Left lung (tissue), 10 donors: ENCODE results near the gene BBOX1. TPM values are rescaled to one million over a fixed set of nuclear protein-coding genes. Genes with fewer than 3 reads are reported as not detected.

Experiments used
- ATAC-seq: fragments of 200-7000 bp; cut with Tn5 transposase; one replicate; pipeline ENCODE4 v1.9.1; 2020; ENCODE audit warnings: moderate library complexity
- DNase-seq, 4 donors: peaks; one replicate each; pipeline ENCODE4 v3.0.0-alpha.2; 2013 to 2020
- H3K27ac ChIP-seq, 2 donors: fragments of 200-600 bp; sonication (generic) in 1 of 2; one replicate each; pipeline versions ENCODE4 v1.5.0 to v1.8.0; 2020 to 2021
- H3K27me3 ChIP-seq, 2 donors: fragments of 200-600 bp; sonication (generic) in 1 of 2; one replicate each; pipeline versions ENCODE4 v1.5.0 to v1.8.0; 2020 to 2021
- H3K36me3 ChIP-seq, 2 donors: fragments of 200-600 bp; sonication (generic) in 1 of 2; one replicate each; pipeline versions ENCODE4 v1.5.0 to v1.8.0; 2020 to 2021
- H3K4me1 ChIP-seq, 2 donors: fragments of 200-600 bp; one replicate each; pipeline ENCODE4 v1.8.0; 2021
- H3K4me3 ChIP-seq, 2 donors: fragments of 200-600 bp; sonication (generic) in 1 of 2; one replicate each; pipeline versions ENCODE4 v1.5.0 to v1.8.0; 2020 to 2021; ENCODE audit warnings: mild to moderate bottlenecking in 1 of 2
- H3K9me3 ChIP-seq, 2 donors: fragments of 200-600 bp; sonication (generic) in 1 of 2; one replicate each; pipeline versions ENCODE4 v1.5.0 to v1.8.0; 2020 to 2021
- intact Hi-C, 2 donors: fragments of 100-400 bp; cut with DNase I; formaldehyde crosslinking; loops; one replicate each; pipeline versions ENCODE4 v1.11.2 to v1.14.2; 2022
- polyA plus RNA-seq, 6 donors: library from polyadenylated mRNA; unstranded; fragments of 120-200 nt; gene quantifications; one replicate each; pipeline ENCODE4 v1.2.1, GENCODE V29; 2013; ENCODE audit not compliant: insufficient read length in 6 of 6
- total RNA-seq, 2 donors: library from RNA; stranded (reverse); fragmentation: NEBNext Ultra II Directional; extraction: Animal tissue kit (Norgen Biotek cat#: 25700); gene quantifications; one replicate each; pipeline ENCODE4 v1.2.1, GENCODE V29; 2021
- TF ChIP-seq, protein P1 (sequence below), 2 donors: fragments of 200-600 bp; sonication (generic) in 1 of 2; IDR thresholded peaks; one replicate each; pipeline versions ENCODE4 v1.5.0 to v1.8.0; 2021; ENCODE audit warnings: antibody characterized with exemption in 2 of 2
- donor health status: DM: no; HTN: yes; CAD: no.
- donor health status: DM: no; HTN: no; CAD: no.

The BBOX1 gene
- total and polyA plus RNA-seq, 8 donors, result 0.11 to 0.64 (median 0.36) TPM; not detected in 2

DNA sequence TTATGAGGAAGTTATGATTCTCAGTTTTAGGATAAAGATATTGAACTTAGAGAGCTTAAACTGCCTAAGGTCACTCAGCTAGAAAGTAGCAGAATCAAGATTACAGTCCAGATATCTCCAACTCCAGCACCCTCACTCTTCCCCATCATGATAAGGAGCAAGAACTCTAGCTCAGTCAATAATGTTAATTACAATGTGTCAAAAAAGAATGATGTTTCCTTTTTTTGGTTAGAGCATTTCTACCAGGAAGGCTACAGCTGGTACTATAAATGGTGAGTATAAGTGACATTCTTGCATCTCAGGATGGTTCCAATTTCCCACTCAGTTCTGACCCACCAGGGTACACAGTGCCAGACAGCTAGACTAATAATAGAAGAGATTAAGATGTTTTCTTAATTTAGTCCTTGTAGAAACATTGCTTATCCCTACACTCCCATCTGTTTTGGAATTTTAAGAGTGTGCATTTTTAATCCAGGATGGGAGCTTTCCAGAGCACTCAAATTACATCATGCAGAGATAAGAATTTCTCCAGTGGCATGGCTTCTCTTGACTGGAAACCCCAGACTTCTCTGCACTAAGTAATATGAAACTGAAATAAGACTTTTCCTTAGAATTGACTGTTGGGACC lies 21.6 kb upstream of the BBOX1 start:
- no peak for ATAC-seq
- Histone ChIP-seq H3K27ac (no peak overlapping the region), H3K4me1 (no peaks in the 10 kb centered on the region), H3K9me3 (no peaks in the 10 kb centered on the region), H3K27me3 (no peaks in the 10 kb centered on the region), H3K4me3 (no peak overlapping the region), H3K36me3 (no peaks in the 10 kb centered on the region)
- intact Hi-C loops, result no loop called here
- TF ChIP-seq, protein P1, sequence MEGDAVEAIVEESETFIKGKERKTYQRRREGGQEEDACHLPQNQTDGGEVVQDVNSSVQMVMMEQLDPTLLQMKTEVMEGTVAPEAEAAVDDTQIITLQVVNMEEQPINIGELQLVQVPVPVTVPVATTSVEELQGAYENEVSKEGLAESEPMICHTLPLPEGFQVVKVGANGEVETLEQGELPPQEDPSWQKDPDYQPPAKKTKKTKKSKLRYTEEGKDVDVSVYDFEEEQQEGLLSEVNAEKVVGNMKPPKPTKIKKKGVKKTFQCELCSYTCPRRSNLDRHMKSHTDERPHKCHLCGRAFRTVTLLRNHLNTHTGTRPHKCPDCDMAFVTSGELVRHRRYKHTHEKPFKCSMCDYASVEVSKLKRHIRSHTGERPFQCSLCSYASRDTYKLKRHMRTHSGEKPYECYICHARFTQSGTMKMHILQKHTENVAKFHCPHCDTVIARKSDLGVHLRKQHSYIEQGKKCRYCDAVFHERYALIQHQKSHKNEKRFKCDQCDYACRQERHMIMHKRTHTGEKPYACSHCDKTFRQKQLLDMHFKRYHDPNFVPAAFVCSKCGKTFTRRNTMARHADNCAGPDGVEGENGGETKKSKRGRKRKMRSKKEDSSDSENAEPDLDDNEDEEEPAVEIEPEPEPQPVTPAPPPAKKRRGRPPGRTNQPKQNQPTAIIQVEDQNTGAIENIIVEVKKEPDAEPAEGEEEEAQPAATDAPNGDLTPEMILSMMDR (IDR thresholded peaks at IDR 0.05), result no peak
- DNase-seq, result no peak

DNA sequence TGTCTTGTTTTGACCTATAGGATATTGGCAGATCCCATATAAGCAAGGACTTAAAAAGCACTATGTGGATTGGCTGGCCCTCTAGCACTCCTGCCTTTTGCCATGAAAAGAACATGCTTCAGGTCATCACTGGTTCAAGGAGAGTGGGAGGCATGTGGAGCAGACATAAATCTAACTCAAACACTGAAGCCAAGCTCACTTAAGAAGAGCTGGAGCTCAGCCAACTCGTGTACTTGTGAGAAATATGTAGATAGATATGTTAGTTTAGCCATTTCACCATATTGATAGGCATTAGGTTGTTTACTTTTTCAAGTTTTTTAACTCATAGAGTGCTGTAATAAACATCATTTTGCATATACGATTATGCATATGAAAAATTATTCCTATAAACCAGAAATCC lies 19.9 kb upstream of the BBOX1 start:
- Histone ChIP-seq H3K27me3 (no peaks in the 10 kb centered on the region), H3K27ac (no peak overlapping the region), H3K36me3 (no peaks in the 10 kb centered on the region), H3K4me1 (no peaks in the 10 kb centered on the region), H3K9me3 (no peaks in the 10 kb centered on the region), H3K4me3 (no peak overlapping the region)
- DNase-seq, result no peak
- no peak for ATAC-seq
- intact Hi-C loops, result no loop called here
- TF ChIP-seq, protein P1 (IDR thresholded peaks at IDR 0.05), result no peak

- Histone ChIP-seq H3K4me3 (no peak overlapping the region), H3K36me3 (no peaks in the 10 kb centered on the region), H3K4me1 (no peaks in the 10 kb centered on the region), H3K27me3 (no peaks in the 10 kb centered on the region), H3K9me3 (no peaks in the 10 kb centered on the region), H3K27ac (no peak overlapping the region)
- intact Hi-C loops, result no loop called here
- ATAC-seq (no peak), DNase-seq (no peak)
- TF ChIP-seq, protein P1 (IDR thresholded peaks at IDR 0.05), result no peak
These were observed 17.9 kb upstream of the BBOX1 start for GRCh38 chr11:27022659-27023251.

DNA sequence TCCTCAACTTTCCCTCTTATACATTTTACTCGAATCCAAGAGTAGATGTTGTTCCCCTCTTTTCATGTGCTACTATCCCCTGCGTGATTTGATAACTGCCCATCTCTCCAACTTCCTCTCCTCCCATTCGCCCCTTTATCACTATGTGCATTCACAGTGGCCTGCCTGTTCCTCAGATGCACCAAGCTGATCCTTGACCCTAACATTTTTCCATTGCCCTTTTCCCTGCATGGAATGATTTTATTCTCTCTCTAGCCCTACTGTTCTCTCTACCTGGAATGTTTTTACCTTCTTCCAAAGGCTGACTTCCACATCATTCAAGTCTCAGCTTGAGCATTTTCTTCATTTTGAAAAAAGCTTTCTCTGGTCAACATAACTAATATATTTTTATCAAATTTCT lies 15.8 kb upstream of the BBOX1 start:
- peaks cover 0 to 2% of the 10 kb centered on the region in 2 donors for H3K9me3 ChIP-seq
- H3K4me3 ChIP-seq, result no peak overlapping the region
- no peaks in the 10 kb centered on the region for H3K36me3 ChIP-seq
- intact Hi-C loops, result no loop called here
- DNase-seq, result no peak
- H3K4me1 ChIP-seq, result no peaks in the 10 kb centered on the region
- TF ChIP-seq, protein P1 (IDR thresholded peaks at IDR 0.05), result no peak
- no peak overlapping the region for H3K27ac ChIP-seq
- ATAC-seq, result no peak
- H3K27me3 ChIP-seq, result no peaks in the 10 kb centered on the region

DNA sequence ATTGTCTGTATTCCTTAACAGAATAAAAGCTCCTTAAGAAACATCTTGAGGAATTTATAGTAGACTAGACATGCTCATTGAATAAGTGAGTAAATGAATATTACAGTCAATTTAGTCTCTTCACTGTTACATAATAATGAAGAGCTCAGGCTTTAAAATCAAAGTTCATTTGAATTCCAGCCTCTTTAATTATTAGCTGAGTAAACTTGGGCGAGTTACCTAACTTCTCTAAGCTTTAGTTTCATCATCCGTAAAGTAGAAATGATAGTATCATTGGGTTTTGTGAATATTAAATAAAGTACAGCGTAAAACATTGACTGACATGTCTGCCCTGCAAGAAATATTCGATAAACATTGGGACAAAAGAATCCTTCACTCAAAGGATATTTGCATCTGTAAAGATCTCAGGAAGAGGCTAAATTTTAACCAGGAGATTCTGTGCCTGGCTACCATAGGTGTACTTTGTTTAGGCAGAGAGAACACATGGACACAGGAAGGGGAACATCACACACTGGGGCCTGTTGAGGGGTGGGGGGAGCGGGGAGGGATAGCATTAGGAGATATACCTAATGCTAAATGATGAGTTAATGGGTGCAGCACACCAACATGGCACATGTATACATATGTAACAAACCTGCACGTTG lies 15.2 kb upstream of the BBOX1 start:
- Histone ChIP-seq H3K36me3 (no peaks in the 10 kb centered on the region), H3K4me1 (no peaks in the 10 kb centered on the region), H3K4me3 (no peak overlapping the region), H3K27ac (no peak overlapping the region), H3K9me3 (peaks cover 0 to 2% of the 10 kb centered on the region in 2 donors), H3K27me3 (no peaks in the 10 kb centered on the region)
- ATAC-seq (no peak), DNase-seq (no peak)
- intact Hi-C loops, result no loop called here
- TF ChIP-seq, protein P1 (IDR thresholded peaks at IDR 0.05), result no peak
